Esophagus (tissue), 2 donors: ENCODE results near the gene PPP1R10. TPM values are rescaled to one million over a fixed set of nuclear protein-coding genes. Genes with fewer than 3 reads are reported as not detected.

ENCODE experiments used
- polyA plus RNA-seq, 2 donors: library from polyadenylated mRNA; stranded (reverse); fragments of 200-250 nt; gene quantifications; one replicate each; pipeline ENCODE4 v1.2.3, GENCODE V29; 2013
- donor health status: healthy with polysubstance abuse.
- donor health status: Bipolar disorder and iron deficiency.

Gene PPP1R10
- polyA plus RNA-seq, 2 donors: 13.5 to 23.5 TPM

Other genes with a start within 250 kb of the PPP1R10 start
- 100 to 1,000 TPM; 162 to 196 TPM for gene HLA-E, start 127.7 kb downstream of the PPP1R10 start, polyA plus RNA-seq
- 10 to 100 TPM; 27.9 to 29.0 TPM for gene GNL1, start 60.8 kb downstream of the PPP1R10 start, polyA plus RNA-seq
- 1 to 10 TPM; 3.7 to 4.8 TPM for gene PRR3, start 59.9 kb downstream of the PPP1R10 start, polyA plus RNA-seq
- gene ABCF1, start 45.8 kb downstream of the PPP1R10 start, polyA plus RNA-seq: 10 to 100 TPM; 17.7 to 23.8 TPM
- gene MRPS18B, start 597 bp upstream of the PPP1R10 start, polyA plus RNA-seq: 10 to 100 TPM; 20.1 to 50.7 TPM
- gene ATAT1, start 9.6 kb upstream of the PPP1R10 start, polyA plus RNA-seq: 1 to 10 TPM; 5.0 to 6.8 TPM
- gene C6orf136, start 29.9 kb upstream of the PPP1R10 start, polyA plus RNA-seq: 10 to 100 TPM; 15.3 to 24.3 TPM
- gene DHX16, start 55.8 kb upstream of the PPP1R10 start, polyA plus RNA-seq: 10 to 100 TPM; 19.8 to 27.5 TPM
- 10 to 100 TPM; 22.1 to 22.4 TPM for gene PPP1R18, start 69.4 kb upstream of the PPP1R10 start, polyA plus RNA-seq
- 10 to 100 TPM; 14.2 to 15.4 TPM for gene NRM, start 73.7 kb upstream of the PPP1R10 start, polyA plus RNA-seq
- 1 to 10 TPM; 5.9 to 8.1 TPM for gene MDC1, start 100.0 kb upstream of the PPP1R10 start, polyA plus RNA-seq
- gene TUBB, start 103.1 kb upstream of the PPP1R10 start, polyA plus RNA-seq: 100 to 1,000 TPM; 142 to 313 TPM
- 10 to 100 TPM; 80.9 to 87.0 TPM for gene FLOT1, start 125.4 kb upstream of the PPP1R10 start, polyA plus RNA-seq
- gene IER3, start 127.3 kb upstream of the PPP1R10 start, polyA plus RNA-seq: 100 to 1,000 TPM; 178 to 187 TPM